Transverse colon (tissue), 4 donors: Measurements from ENCODE around the gene PAX9.

ENCODE experiments used
- CTCF ChIP-seq, 5 experiments: fragments of 200-600 bp in 3 of 5; fragments of 450-650 bp in 2 of 5; sonication (generic) in 3 of 5; IDR thresholded peaks; 1 replicate in 2 of 5; 2 replicates in 3 of 5; pipeline ENCODE4 v1.5.1; 2016 to 2017; ENCODE audit warnings: antibody characterized with exemption in 5 of 5, inconsistent platforms in 3 of 5, mild to moderate bottlenecking in 2 of 5, moderate library complexity in 1 of 5
- POLR2A ChIP-seq: fragments of 450-650 bp; IDR thresholded peaks from one replicate; pipeline ENCODE4 v1.6.1; 2016; ENCODE audit warnings: antibody characterized with exemption, mild to moderate bottlenecking, moderate library complexity
- POLR2AphosphoS5 ChIP-seq, 3 donors: sonication (generic); formaldehyde crosslinking; IDR thresholded peaks; one replicate each; pipeline ENCODE4 v1.6.1; 2016; ENCODE audit warnings: antibody characterized with exemption in 3 of 3

GRCh38 chr14:36718216-36718615, 56.6 kb downstream of the PAX9 start:
- TF ChIP-seq CTCF (IDR thresholded peaks at IDR 0.05) (no peak), POLR2AphosphoS5 (IDR thresholded peaks at IDR 0.05) (no peak), POLR2A (no peak)
